Sigmoid colon (tissue), 4 donors: ENCODE results near the gene PAFAH1B2.

Experiments used
- EP300 ChIP-seq, 4 donors: sonication (generic); formaldehyde crosslinking; IDR thresholded peaks; one replicate each; pipeline ENCODE4 v1.6.1; 2017; ENCODE audit warnings: antibody characterized with exemption in 4 of 4
- POLR2A ChIP-seq, 2 donors: fragments of 450-650 bp; IDR thresholded peaks; one replicate each; pipeline ENCODE4 v1.6.1; 2016; ENCODE audit warnings: antibody characterized with exemption in 2 of 2, mild to moderate bottlenecking in 2 of 2, moderate library complexity in 2 of 2
- TF ChIP-seq, protein P1 (sequence below), 4 experiments: fragments of 450-650 bp in 3 of 4; fragments of 200-600 bp in 1 of 4; IDR thresholded peaks; one replicate each; pipeline ENCODE4 v1.5.1; 2016 to 2019; ENCODE audit warnings: antibody characterized with exemption in 4 of 4, mild to moderate bottlenecking in 3 of 4, moderate library complexity in 2 of 4

DNA sequence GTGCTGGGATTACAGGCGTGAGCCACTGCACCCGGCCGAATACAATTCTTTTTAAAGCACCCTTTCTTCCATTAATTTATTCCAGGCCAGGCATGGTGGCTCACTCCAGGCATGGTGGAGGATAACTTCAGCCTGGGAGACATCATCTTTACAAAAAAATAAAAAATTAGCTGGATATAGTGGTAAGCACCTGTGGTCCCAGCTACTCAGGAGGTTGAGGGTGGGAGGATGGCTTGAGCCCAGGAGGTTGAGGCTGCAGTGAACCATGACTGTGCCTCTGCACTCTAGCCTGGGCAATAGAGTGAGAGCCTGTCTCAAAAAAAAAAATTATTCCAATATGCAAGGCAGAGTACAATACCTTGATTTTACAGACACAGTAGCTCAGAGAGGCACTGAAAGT is 66.5 kb downstream of the PAFAH1B2 start:
- TF ChIP-seq POLR2A (IDR thresholded peaks at IDR 0.05): no peak
- TF ChIP-seq, protein P1, sequence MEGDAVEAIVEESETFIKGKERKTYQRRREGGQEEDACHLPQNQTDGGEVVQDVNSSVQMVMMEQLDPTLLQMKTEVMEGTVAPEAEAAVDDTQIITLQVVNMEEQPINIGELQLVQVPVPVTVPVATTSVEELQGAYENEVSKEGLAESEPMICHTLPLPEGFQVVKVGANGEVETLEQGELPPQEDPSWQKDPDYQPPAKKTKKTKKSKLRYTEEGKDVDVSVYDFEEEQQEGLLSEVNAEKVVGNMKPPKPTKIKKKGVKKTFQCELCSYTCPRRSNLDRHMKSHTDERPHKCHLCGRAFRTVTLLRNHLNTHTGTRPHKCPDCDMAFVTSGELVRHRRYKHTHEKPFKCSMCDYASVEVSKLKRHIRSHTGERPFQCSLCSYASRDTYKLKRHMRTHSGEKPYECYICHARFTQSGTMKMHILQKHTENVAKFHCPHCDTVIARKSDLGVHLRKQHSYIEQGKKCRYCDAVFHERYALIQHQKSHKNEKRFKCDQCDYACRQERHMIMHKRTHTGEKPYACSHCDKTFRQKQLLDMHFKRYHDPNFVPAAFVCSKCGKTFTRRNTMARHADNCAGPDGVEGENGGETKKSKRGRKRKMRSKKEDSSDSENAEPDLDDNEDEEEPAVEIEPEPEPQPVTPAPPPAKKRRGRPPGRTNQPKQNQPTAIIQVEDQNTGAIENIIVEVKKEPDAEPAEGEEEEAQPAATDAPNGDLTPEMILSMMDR (IDR thresholded peaks at IDR 0.05): no peak
- TF ChIP-seq EP300 (IDR thresholded peaks at IDR 0.05): no peak
